Loucy (cell line): ENCODE measurements around the gene SSH2.

Source experiments
- H2AFZ ChIP-seq: fragments of 200-600 bp; sonication (generic); 2 replicates; pipeline ENCODE4 v1.6.0; 2016; ENCODE audit warnings: antibody characterized with exemption, mild to moderate bottlenecking, low read length, moderate library complexity
- H3F3A ChIP-seq: fragments of 200-600 bp; 2 replicates; pipeline ENCODE4 v1.6.0; 2016; ENCODE audit warnings: antibody characterized with exemption, low read depth, mild to moderate bottlenecking
- H3K27me3 ChIP-seq: fragments of 200-600 bp; sonication (generic); 2 replicates; pipeline ENCODE4 v1.6.1; 2014; ENCODE audit warnings: low read length, mild to moderate bottlenecking; ENCODE audit not compliant: insufficient read depth, poor library complexity, severe bottlenecking
- H3K36me3 ChIP-seq: fragments of 200-600 bp; sonication (generic); 2 replicates; pipeline ENCODE4 v1.6.1; 2016; ENCODE audit warnings: low read length; ENCODE audit not compliant: insufficient read depth
- H3K4me1 ChIP-seq: fragments of 200-600 bp; sonication (generic); 2 replicates; pipeline ENCODE4 v1.5.1; 2014; ENCODE audit warnings: low read length, mild to moderate bottlenecking; ENCODE audit not compliant: insufficient read depth, poor library complexity, severe bottlenecking
- H3K4me2 ChIP-seq: fragments of 200-600 bp; sonication (generic); 2 replicates; pipeline ENCODE4 v1.6.0; 2014; ENCODE audit warnings: antibody characterized with exemption, low read length, low read depth, mild to moderate bottlenecking; ENCODE audit not compliant: poor library complexity, severe bottlenecking
- H3K4me3 ChIP-seq: fragments of 200-600 bp; sonication (generic); 2 replicates; pipeline ENCODE4 v1.5.1; 2014; ENCODE audit warnings: low read length, mild to moderate bottlenecking, mixed read lengths; ENCODE audit not compliant: poor library complexity, severe bottlenecking
- H3K79me2 ChIP-seq: fragments of 200-600 bp; sonication (generic); 2 replicates; pipeline ENCODE4 v1.6.1; 2014; ENCODE audit warnings: low read length; ENCODE audit not compliant: insufficient read depth
- H3K9ac ChIP-seq: fragments of 200-600 bp; sonication (generic); 2 replicates; pipeline ENCODE4 v1.6.0; 2014; ENCODE audit warnings: mild to moderate bottlenecking, low read depth, low read length, moderate library complexity; ENCODE audit not compliant: poor library complexity, severe bottlenecking
- H3K9me2 ChIP-seq: fragments of 200-600 bp; sonication (generic); replicated peaks from 2 replicates; pipeline ENCODE4 v1.6.1; 2016; ENCODE audit warnings: low read depth, low read length, mixed read lengths
- H3K9me3 ChIP-seq: fragments of 200-600 bp; sonication (generic); 2 replicates; pipeline ENCODE4 v1.6.1; 2014; ENCODE audit warnings: mild to moderate bottlenecking, antibody characterized with exemption, low read length, low read depth; ENCODE audit not compliant: insufficient read depth
- H4K20me1 ChIP-seq: fragments of 200-600 bp; sonication (generic); 2 replicates; pipeline ENCODE4 v1.6.0; 2014; ENCODE audit warnings: antibody characterized with exemption, low read length, mild to moderate bottlenecking; ENCODE audit not compliant: insufficient read depth, poor library complexity, severe bottlenecking
- CTCF ChIP-seq: fragments of 200-600 bp; sonication (generic); conservative IDR thresholded peaks from 2 replicates; pipeline ENCODE4 v1.5.1; 2014; ENCODE audit warnings: mild to moderate bottlenecking, antibody characterized with exemption, low read length
- EZH2phosphoT487 ChIP-seq: fragments of 200-600 bp; IDR thresholded peaks from 2 replicates; pipeline ENCODE4 v1.6.1; 2018; ENCODE audit warnings: antibody characterized with exemption, mild to moderate bottlenecking, moderate library complexity, borderline replicate concordance

Gene SSH2

DNA sequence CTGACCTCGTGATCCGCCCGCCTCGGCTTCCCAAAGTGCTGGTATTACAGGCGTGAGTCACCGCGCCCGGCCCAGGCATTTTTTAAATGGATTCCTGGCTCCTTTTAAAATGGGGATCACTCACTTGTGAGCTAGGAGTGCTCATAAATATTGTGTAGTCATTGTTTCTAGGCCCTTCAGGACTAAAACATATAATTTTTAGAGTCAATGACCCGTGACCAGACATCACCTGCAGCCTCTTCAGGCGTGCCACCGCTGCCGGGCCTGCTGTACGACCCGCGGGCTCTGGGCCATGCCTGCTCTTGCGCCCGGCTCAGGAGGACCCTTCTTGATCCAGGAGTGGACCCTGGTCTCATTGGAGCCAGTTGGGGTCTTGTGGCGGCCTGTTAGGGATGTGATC is 42.2 kb upstream of the SSH2 start:
- TF ChIP-seq CTCF (no peak), EZH2phosphoT487 (no peak)
- H2AFZ ChIP-seq: no peak overlapping the region
- H4K20me1 ChIP-seq: no peaks in the 10 kb centered on the region
- no peak overlapping the region for H3K9ac ChIP-seq
- H3K36me3 ChIP-seq: no peaks in the 10 kb centered on the region
- H3K4me2 ChIP-seq: no peak overlapping the region
- no peaks in the 10 kb centered on the region for H3K79me2 ChIP-seq
- no peaks in the 10 kb centered on the region for H3F3A ChIP-seq
- H3K9me2 ChIP-seq: no peaks in the 10 kb centered on the region
- no peaks in the 10 kb centered on the region for H3K9me3 ChIP-seq
- no peak overlapping the region for H3K4me3 ChIP-seq
- H3K4me1 ChIP-seq: no peaks in the 10 kb centered on the region
- H3K27me3 ChIP-seq: no peaks in the 10 kb centered on the region

DNA sequence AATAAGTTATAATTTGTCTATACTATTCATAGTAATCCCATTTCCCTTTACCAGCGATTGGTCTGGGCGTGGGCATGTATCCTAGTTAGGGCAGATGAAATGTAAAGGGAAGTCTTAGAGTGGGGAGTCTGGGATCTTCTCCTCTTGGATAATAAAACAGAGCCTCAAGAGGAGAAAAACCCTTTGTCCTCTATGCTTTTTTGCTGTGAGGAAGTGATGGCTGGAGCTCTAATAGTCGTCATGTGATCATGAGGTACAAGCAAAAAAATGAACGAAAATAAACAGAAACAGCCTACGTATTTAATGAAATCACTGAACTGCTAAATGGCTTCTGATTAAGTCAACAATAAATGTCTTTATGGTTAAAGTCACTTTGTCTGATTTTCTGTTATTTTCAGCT is 38.2 kb upstream of the SSH2 start:
- no peaks in the 10 kb centered on the region for H3K27me3 ChIP-seq
- no peak overlapping the region for H2AFZ ChIP-seq
- no peak overlapping the region for H3K9ac ChIP-seq
- no peak overlapping the region for H3K4me3 ChIP-seq
- TF ChIP-seq EZH2phosphoT487 (no peak), CTCF (no peak)
- no peaks in the 10 kb centered on the region for H3K79me2 ChIP-seq
- no peaks in the 10 kb centered on the region for H3K9me2 ChIP-seq
- H3F3A ChIP-seq: no peaks in the 10 kb centered on the region
- H3K36me3 ChIP-seq: no peaks in the 10 kb centered on the region
- H4K20me1 ChIP-seq: no peaks in the 10 kb centered on the region
- no peak overlapping the region for H3K4me2 ChIP-seq
- no peaks in the 10 kb centered on the region for H3K4me1 ChIP-seq
- no peaks in the 10 kb centered on the region for H3K9me3 ChIP-seq

- TF ChIP-seq EZH2phosphoT487 (no peak), CTCF (no peak)
Observed at GRCh38 chr17:29962656-29963055, 32.6 kb upstream of the SSH2 start.

More at GRCh38 chr17:29962656-29963055, 32.6 kb upstream of the SSH2 start:
- Histone ChIP-seq H3K4me3 (no peak overlapping the region), H3K9me2 (no peaks in the 10 kb centered on the region), H3K9me3 (no peaks in the 10 kb centered on the region), H2AFZ (no peak overlapping the region), H3K27me3 (no peaks in the 10 kb centered on the region), H3K4me2 (no peak overlapping the region), H3K9ac (no peak overlapping the region), H3K79me2 (no peaks in the 10 kb centered on the region), H3F3A (no peaks in the 10 kb centered on the region), H3K36me3 (no peaks in the 10 kb centered on the region), H4K20me1 (no peaks in the 10 kb centered on the region), H3K4me1 (no peaks in the 10 kb centered on the region)
